Small intestine (tissue), 7 donors: ENCODE data around the gene ATP8B4. TPM values are rescaled to one million over a fixed set of nuclear protein-coding genes. Genes with fewer than 3 reads are reported as not detected.

Experiments
- DNase-seq, 2 donors: peaks; one replicate each; pipeline versions ENCODE4 v3.0.0 to v3.0.0-alpha.2; 2013
- FAIRE-seq: peaks from 2 replicates; lab custom pipeline; 2012; peaks lifted over from hg19 to GRCh38; lab: Jason Lieb, UNC
- H3K27ac ChIP-seq, 3 donors: one replicate each; pipeline ENCODE4 v1.5.1; 2013; ENCODE audit warnings: low read length in 2 of 3, mild to moderate bottlenecking in 2 of 3, control low read depth in 1 of 3, inconsistent platforms in 1 of 3, low read depth in 1 of 3, moderate library complexity in 1 of 3
- H3K27me3 ChIP-seq, 3 donors: one replicate each; pipeline ENCODE4 v1.6.1; 2013; ENCODE audit warnings: low read length in 3 of 3, inconsistent platforms in 1 of 3; ENCODE audit not compliant: control insufficient read depth in 3 of 3, insufficient read depth in 3 of 3
- H3K36me3 ChIP-seq, 3 donors: one replicate each; pipeline ENCODE4 v1.6.1; 2013; ENCODE audit warnings: low read length in 3 of 3, inconsistent platforms in 1 of 3, low read depth in 1 of 3, mild to moderate bottlenecking in 1 of 3, moderate library complexity in 1 of 3; ENCODE audit not compliant: control insufficient read depth in 3 of 3, insufficient read depth in 2 of 3
- H3K4me1 ChIP-seq, 3 donors: one replicate each; pipeline ENCODE4 v1.6.1; 2013; ENCODE audit warnings: low read length in 2 of 3, inconsistent platforms in 1 of 3, low read depth in 1 of 3, mild to moderate bottlenecking in 1 of 3, moderate library complexity in 1 of 3; ENCODE audit not compliant: control insufficient read depth in 3 of 3, insufficient read depth in 2 of 3
- H3K4me3 ChIP-seq, 3 donors: one replicate each; pipeline ENCODE4 v1.5.1; 2013; ENCODE audit warnings: low read length in 3 of 3, control low read depth in 1 of 3, inconsistent platforms in 1 of 3, low read depth in 1 of 3, mild to moderate bottlenecking in 1 of 3, moderate library complexity in 1 of 3
- H3K9me3 ChIP-seq, 2 donors: one replicate each; pipeline ENCODE4 v1.6.1; 2013; ENCODE audit warnings: low read depth in 1 of 2, low read length in 1 of 2; ENCODE audit not compliant: control insufficient read depth in 2 of 2, insufficient read depth in 1 of 2
- WGBS, 3 donors: extraction: QIAGEN DNeasy Blood & Tissue Kit; methylation state at CpG; one replicate each; pipeline ENCODE4 v1.1.7; 2013; 5-methylcytosine and 5-hydroxymethylcytosine counted together
- polyA plus RNA-seq, 4 donors: library from polyadenylated mRNA; stranded (reverse) in 3 of 4; unstranded in 1 of 4; fragments of 200-250 nt in 3 of 4; fragments of 120-200 nt in 1 of 4; gene quantifications; one replicate each; pipeline versions ENCODE4 v1.2.1 to v1.2.3, GENCODE V29; 2013
- donor health status: healthy with polysubstance abuse.
- donor health status: control.
- donor health status: control.
- donor health status: Bipolar disorder and iron deficiency.
- donor health status: healthy.

Gene ATP8B4
- polyA plus RNA-seq, 4 donors = 0.45 to 4.9 (median 1.9) TPM

DNA sequence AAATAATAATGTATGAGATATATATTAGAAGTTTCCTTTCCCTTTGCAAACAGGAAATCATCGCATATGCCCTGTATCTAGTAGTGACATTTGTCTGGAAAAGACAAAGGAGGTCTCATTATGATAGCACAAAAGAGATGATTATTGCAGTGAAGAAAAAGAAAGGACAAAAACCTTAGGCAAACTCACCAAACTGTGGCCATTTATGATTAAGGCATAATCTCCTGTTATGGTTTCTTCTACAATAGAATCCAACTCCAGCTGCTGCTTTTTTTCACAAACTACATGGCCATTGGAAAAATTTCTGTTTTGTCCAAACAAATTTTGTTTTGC is 218.2 kb downstream of the ATP8B4 start:
- Histone ChIP-seq H3K27me3 (no peaks in the 10 kb centered on the region), H3K27ac (peak overlapping the region in 1 of 3 donors; percentile 5), H3K4me3 (no peak overlapping the region), H3K4me1 (peaks cover 0 to 2% (median 0%) of the 10 kb centered on the region in 3 donors), H3K9me3 (no peaks in the 10 kb centered on the region), H3K36me3 (no peaks in the 10 kb centered on the region)
- 77 to 95% (median 83%) methylated on average over 1 of the region's 1 CpG for WGBS, 3 donors
- DNase-seq (no peak), FAIRE-seq (no peak)

DNA sequence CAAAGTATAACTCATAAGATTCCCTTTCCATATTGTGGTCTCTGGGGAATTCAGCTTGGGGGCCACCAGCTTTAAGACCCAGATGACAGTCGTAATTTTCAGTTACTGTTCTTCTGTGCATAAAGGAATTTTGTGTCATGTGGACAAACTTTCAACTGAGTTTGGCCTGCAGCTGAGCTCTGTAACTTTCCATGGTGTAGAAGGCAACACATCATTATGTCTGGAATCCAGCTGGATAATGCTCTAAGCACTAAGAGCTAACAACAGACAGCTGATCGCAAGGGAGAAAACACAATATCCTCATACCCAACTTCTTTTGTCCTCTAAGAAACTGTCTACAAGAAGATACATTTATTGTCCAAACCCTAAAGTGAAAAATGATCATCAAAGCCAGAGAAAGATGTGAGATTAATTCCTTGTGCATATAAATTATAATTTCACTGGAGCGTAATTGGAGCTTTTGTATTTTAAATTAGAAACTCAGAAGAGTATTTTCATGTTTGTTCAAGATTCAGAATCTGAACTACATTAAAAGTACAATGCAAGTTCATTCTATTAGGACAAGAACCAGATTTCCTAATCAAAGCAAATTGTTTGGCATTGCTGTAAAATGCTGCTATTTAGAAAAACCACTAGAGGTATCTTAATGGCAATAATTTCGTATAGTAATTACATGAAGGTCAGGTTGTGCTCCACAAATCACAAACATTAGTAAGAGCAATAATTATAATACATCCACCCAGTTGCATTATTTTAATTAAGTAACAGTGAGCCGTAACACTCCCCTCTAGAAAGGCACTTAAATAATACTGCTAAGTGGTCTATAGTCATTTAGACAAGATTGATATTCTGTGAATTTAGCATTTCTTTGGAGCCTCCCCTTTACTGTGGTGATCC is 218.8 kb downstream of the ATP8B4 start:
- 68 to 86% (median 80%) methylated on average over 5 of the region's 5 CpGs for WGBS, 3 donors
- no peak overlapping the region for H3K27ac ChIP-seq
- FAIRE-seq (no peak), DNase-seq (no peak)
- H3K27me3 ChIP-seq = no peaks in the 10 kb centered on the region
- no peaks in the 10 kb centered on the region for H3K36me3 ChIP-seq
- no peak overlapping the region for H3K4me3 ChIP-seq
- peaks cover 0 to 2% (median 0%) of the 10 kb centered on the region in 3 donors for H3K4me1 ChIP-seq
- H3K9me3 ChIP-seq = no peaks in the 10 kb centered on the region

DNA sequence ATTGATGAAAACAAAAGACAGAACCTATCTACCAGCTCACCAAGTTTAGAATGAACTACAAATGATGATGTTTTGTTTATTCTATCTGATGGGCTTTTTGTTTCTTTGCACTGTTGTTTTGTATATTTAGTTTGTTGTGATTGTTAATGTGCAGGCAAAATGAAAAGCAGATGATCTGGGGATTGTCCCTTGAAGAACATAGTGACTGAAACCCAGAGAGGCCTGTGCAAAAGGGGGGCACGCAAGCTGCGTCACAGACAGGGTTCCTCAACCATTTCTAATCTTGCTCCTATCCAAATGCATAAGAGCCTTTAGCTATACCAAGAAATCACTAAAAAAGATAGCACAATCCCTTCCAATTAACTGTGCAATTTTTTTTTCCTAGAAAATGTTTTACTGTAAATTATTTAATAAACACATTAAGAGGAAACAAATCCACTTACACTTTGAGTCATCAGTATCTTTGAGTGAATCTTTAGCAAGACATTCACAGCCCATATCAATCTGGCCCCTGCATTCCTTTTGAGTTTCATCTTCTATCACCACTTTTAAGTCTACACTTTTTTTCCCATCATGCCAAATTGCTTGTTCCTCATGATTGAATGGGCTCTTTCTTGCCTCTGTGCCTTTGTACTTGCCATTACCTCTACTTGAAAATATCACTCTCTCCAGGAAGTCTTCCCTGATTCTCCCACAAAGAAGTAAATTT is 220.3 kb downstream of the ATP8B4 start:
- Histone ChIP-seq H3K27ac (no peak overlapping the region), H3K36me3 (no peaks in the 10 kb centered on the region), H3K4me1 (peaks cover 0 to 2% (median 0%) of the 10 kb centered on the region in 3 donors), H3K27me3 (no peaks in the 10 kb centered on the region), H3K4me3 (no peak overlapping the region), H3K9me3 (no peaks in the 10 kb centered on the region)
- DNase-seq = no peak
- WGBS, 3 donors = 75 to 91% (median 78%) methylated on average over 2 of the region's 2 CpGs
- FAIRE-seq = no peak

DNA sequence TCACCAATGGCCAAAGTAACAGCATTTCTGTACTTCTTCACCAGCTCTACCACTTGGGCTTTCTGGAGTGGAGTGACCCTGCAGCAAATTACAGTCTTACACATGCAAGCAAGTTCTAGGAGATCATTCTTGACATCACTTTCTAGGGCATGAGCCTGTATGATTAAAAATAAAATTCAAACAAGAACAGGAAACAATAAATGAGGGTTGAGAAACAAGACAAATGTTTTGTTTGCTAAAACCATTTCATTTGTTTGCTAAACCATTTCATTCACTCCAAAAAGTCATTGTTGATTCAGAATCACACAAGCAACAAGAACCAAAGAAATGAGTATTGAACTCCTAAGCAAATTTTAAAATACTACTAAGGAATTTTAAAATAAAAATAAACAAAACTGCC is 220.9 kb downstream of the ATP8B4 start:
- FAIRE-seq (no peak), DNase-seq (no peak)
- H3K9me3 ChIP-seq = no peaks in the 10 kb centered on the region
- H3K4me3 ChIP-seq = no peak overlapping the region
- H3K36me3 ChIP-seq = no peaks in the 10 kb centered on the region
- no peak overlapping the region for H3K27ac ChIP-seq
- no peaks in the 10 kb centered on the region for H3K27me3 ChIP-seq
- H3K4me1 ChIP-seq = peaks cover 0 to 2% (median 0%) of the 10 kb centered on the region in 3 donors

DNA sequence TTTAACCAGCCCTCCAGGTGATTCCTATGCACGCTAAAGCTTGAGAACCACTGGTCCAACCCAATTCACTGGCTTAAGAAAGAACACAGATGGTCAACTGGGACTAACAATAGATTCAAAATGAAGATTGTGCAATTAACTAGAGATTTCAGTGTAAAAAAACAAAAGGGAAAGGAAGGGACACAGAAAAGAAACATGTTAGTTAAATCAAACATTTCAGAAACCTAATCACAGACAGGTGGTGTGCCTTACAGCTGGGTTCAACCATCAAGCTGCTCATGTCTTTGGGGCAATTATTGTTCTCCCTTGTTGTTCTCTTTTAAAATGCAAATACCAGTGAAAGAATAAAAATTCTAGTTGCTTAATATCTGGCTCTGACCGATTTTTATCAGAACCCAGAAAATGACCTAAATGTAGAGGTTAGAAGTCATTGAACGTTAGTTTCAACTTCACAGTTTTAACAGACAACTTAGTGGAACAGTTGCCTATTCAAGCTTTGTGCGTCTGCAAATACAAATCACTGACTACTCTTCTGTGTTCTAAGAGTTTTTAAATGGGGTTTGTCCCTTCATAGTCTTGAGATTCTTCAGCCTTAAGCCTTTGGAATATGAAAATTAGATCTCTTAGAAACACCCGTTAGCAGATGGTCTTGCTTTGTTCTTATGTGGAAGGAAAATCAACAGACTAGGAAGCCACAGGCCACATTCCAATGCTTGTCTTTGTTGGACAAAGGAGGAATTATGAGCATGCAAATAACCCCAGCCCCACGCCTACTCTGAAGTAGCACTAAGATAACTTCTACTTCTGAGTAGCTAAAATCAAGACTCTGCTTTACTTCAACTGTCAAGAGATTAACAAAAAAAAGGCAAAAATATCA is 223.4 kb downstream of the ATP8B4 start:
- FAIRE-seq (no peak), DNase-seq (no peak)
- Histone ChIP-seq H3K4me1 (no peaks in the 10 kb centered on the region), H3K27ac (no peak overlapping the region), H3K27me3 (no peaks in the 10 kb centered on the region), H3K4me3 (no peak overlapping the region), H3K36me3 (no peaks in the 10 kb centered on the region), H3K9me3 (no peaks in the 10 kb centered on the region)
- 69 to 86% (median 84%) methylated on average over 6 of the region's 6 CpGs for WGBS, 3 donors

DNA sequence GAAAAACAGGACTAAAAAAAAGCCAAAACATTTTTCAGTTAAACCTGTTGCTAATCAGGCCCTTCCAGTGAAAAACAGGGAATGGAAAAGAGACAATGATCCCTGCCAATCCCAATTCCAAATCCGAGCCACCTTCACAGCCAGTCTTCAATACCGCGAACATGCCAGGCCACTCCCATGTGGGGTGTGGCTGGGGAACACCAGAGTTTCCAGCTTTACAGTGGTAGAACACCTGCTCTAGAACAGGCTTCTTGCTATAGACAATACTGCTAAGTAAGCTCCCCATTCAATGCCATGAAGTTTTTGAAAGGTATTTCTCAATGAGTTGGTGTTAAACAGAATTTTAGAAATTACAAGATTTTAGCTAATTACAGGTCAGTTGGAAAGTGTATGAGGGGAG is 228.3 kb downstream of the ATP8B4 start:
- no peaks in the 10 kb centered on the region for H3K9me3 ChIP-seq
- no peak for FAIRE-seq
- H3K27ac ChIP-seq = no peak overlapping the region
- no peak for DNase-seq
- H3K36me3 ChIP-seq = no peaks in the 10 kb centered on the region
- no peaks in the 10 kb centered on the region for H3K4me1 ChIP-seq
- 70 to 87% (median 86%) methylated on average over 3 of the region's 3 CpGs for WGBS, 3 donors
- peaks cover 0 to 2% (median 0%) of the 10 kb centered on the region in 3 donors for H3K27me3 ChIP-seq
- H3K4me3 ChIP-seq = no peak overlapping the region

DNA sequence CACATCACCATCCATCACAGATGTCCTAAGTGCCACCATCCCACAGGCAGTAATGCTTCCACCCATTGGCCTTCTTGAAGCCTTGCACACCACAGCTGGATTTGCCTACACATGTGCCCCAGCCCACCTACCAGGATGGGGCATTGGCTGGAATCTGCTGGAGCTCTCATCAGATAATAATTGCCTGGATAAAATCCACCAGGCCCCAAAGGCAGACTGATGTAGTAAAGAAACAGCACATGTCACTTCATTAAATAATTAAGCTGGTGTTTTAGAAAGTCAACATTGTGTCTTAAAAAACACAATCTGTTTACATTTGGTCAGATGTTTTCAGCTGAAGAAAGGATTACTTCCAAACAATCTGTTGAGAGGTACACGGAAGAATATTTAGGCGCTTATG is 229.5 kb downstream of the ATP8B4 start:
- no peak overlapping the region for H3K4me3 ChIP-seq
- DNase-seq (no peak), FAIRE-seq (no peak)
- no peaks in the 10 kb centered on the region for H3K4me1 ChIP-seq
- H3K9me3 ChIP-seq = no peaks in the 10 kb centered on the region
- no peak overlapping the region for H3K27ac ChIP-seq
- no peaks in the 10 kb centered on the region for H3K36me3 ChIP-seq
- WGBS, 3 donors = 80 to 98% (median 97%) methylated on average over 2 of the region's 2 CpGs
- peaks cover 0 to 2% (median 0%) of the 10 kb centered on the region in 3 donors for H3K27me3 ChIP-seq

DNA sequence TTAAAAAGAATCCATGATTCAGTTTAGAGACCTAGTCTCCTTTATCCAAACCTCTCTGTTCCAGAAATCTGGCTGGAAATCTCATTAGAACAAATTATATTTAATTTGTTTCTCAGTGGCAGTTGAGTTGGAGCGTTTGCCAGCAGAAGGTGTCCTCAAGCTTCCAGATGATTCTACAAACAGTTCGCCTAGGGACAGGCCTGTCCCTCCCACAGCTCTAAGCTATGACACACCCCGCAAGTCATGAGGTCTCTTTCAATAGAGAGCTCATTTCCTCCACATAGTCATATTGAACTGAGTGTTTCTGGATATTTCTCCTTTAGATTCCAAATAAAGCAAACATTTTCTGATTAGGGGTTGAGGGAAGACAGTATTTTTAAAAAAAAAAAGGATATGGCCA is 230.3 kb downstream of the ATP8B4 start:
- DNase-seq = no peak
- H3K4me1 ChIP-seq = no peaks in the 10 kb centered on the region
- no peaks in the 10 kb centered on the region for H3K9me3 ChIP-seq
- no peak overlapping the region for H3K27ac ChIP-seq
- H3K4me3 ChIP-seq = no peak overlapping the region
- H3K27me3 ChIP-seq = peaks cover 0 to 2% (median 0%) of the 10 kb centered on the region in 3 donors
- no peaks in the 10 kb centered on the region for H3K36me3 ChIP-seq
- no peak for FAIRE-seq
- 90 to 92% (median 90%) methylated on average over 3 of the region's 3 CpGs for WGBS, 3 donors
